ENCODE data around the gene NUP43. TPM values are rescaled to one million over a fixed set of nuclear protein-coding genes. Genes with fewer than 3 reads are reported as not detected.
A peak's percentile ranks its signal among the peaks of the same experiment; 100 is the strongest.
"Not testable (repeated sequence)": the region's sequence is repeated elsewhere in the genome, so short reads cannot be mapped to it uniquely, and the experiment has no call there.

Gene NUP43
- total RNA-seq, 1 donor from 2014 or later, result 29.3 TPM

DNA sequence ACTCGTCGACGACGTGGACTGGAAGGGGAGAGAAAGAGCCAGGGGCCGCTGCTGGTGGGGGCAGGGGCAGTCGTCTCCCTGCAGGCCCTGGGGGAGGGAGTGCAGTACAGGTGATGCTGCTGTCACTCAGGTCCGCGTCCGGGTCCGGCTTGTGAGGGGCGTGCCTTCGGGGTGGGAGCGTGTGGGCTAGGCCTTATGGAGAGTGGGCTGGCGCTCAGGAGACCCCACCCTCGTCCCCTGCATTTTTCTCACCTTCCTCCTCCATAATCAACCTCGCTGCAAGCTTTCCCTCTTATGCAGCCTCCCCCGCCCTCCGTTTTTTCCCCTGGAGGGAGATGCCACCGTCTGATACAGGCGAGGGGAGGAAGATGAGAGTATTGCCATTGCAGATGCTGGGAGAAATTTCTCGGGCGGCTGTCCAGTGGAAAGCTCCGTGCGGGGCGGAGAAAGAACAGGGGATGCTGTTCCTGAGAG, 3.8 kb upstream of the NUP43 start:
- ATAC-seq (ENCODE audit: poor library complexity), result peak; percentile 16
- intact Hi-C loops (cut with DNase I), result no loop called here
- DNase-seq, result peak; percentile 61

DNA sequence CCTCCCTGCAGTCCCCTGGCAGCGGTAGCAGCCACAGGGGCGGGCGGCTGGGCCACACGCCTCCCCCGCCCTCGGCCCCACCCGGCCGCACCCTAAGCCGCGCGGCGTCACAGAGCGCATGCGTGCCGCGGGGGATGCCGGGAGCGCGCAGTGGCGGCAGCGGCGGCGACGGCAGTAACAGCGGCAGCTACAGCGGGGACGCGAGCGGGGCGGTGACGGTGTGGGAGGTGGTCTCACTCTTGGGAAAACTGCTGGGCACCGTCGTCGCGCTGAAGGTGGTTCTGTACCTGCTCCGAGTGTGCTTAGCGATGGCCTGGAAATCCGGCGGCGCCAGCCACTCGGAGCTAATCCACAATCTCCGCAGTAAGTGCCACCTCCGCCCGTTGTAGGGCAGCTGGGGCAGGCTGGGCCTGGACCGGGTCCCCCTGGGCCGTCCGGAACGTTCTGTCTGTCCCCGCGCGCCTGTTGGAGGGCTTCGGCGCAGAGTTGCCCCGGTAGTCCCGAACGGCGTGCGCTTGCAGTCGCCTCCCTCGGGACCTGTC, 3.3 kb upstream of the NUP43 start, which contains the start of gene PCMT1:
PCMT1 (plus strand) TSS at position 148 of the 542 bp plus-strand sequence; CDS start at position 309, 161 bp downstream.
- intact Hi-C loops (cut with DNase I), result no loop called here
- DNase-seq, result peak; percentile 96

DNA sequence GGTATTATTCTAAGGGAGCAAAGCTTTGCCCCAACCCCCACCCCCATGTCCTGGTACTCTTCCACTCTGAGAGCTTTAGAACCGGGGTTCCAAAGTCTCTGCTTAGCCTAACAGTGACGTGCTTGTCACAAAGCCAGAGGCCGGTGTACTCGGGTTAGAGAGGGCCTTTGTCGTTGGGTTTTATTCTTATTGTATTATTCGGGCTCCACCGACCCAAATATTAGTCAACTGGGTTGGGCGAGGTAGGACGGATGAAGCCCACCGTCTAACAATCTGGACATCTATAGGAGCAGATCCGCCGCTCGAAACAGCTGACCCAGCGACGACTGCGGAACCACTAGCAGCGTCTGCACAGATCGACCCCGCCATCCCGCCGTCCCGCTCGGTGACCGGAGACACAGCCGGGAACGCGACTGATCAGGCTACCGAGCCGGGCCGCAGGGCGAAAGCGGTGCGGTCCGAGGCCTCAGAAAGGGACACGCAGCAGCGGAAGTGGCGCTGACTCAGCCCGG, 2.8 kb upstream of the NUP43 start:
- DNase-seq; intact Hi-C loops (cut with DNase I): not testable (repeated sequence)
- peak; percentile 28 for ATAC-seq (ENCODE audit: poor library complexity)

More for the DNA sequence above, 3.3 kb upstream of the NUP43 start, which contains the start of gene PCMT1:
- peak; percentile 98 for ATAC-seq (ENCODE audit: poor library complexity)

DNA sequence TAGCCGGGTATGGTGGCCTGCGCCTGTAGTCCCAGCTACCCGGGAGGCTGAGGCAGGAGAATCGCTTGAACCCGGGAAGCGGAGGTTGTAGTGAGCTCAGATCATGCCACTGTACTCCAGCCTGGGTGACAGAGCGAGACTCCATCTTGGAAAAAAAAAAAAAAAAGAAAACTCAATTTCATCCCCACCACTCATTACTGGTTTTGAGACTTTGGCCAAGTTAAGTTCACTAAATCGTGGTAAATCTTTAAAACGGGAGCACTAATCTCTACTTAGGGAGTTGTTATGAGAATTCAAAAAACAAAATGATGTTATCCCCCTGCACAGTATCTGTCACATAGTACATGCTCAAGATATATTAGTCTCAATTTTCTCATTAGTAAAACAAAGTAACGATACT, 1.1 kb downstream of the NUP43 start:
- ATAC-seq (ENCODE audit: poor library complexity); intact Hi-C loops (cut with DNase I); DNase-seq: not testable (repeated sequence)

DNA sequence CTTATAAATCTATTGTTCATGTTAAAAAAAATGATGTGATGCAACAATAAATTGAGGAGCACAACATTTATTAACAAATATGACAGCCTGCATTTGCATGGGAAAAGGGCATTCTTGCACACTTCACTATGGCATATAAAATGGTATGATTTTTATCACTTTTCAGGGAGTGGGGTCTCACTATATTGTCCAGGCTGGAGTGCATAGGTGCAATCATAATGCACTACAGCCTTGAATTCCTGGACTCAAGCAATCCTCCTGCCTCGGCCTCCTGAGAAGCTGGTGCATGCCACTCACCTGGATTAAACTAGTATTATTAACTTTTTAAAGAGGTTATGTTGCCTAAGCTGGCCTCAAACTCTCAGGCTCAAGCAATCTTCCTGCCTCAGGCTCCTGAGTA, 11.4 kb downstream of the NUP43 start:
- intact Hi-C loops (cut with DNase I), result no loop called here
- no peak for ATAC-seq (ENCODE audit: poor library complexity)
- no peak for DNase-seq

DNA sequence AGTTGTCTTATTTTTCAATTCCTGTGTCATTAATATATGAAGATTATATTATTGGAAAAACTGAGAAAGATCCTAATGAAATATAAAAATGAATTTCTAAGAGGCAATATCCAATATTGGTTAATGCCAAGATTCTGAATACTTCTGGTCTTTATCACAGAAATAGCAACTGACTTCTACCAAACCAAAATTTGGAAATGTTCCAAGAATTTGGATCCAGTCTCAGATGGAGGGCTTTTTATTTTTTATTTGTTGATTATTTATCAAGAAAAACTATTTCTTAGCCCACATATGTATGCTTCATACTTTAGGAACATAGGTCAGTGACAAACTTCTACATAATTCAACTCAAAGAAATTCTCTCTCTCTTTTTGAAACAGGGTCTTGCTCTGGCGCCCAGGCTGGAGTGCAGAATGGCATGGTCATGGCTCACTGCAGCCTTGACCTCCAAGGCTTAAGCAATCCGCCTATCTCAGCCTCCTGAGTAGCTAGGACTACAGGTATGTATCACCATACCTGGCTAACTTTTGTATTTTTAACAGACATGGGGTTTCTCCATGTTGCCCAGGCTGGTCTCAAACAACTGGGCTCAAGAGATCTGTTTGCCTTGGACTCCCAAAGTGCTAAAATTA, 13.1 kb downstream of the NUP43 start:
- intact Hi-C loops (cut with DNase I), result no loop called here
- ATAC-seq (ENCODE audit: poor library complexity) (no peak), DNase-seq (no peak)

DNA sequence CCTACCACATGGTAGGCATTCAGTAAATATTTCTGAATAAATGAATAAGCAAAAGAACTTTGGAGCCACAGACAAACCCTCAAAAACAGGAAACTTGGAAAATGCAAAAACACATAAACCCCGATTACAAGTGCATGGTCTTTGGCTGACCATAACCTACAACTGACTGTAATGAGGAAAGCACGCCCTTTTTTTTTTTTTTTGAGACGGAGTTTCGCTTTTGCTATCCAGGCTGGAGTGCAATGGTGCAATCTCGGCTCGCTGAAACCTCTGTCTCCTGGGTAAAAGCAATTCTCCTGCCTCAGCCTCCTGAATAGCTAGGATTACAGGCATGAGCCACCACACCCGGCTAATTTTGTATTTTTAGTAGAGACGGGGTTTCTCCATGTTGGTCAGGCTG, 16.5 kb downstream of the NUP43 start:
- no peak for ATAC-seq (ENCODE audit: poor library complexity)
- DNase-seq, result no peak
- intact Hi-C loops (cut with DNase I), result loop anchor here (10.0 kb wide), 1 partner anchor 195 kb away; the partner anchor contains the start of gene RAET1G

DNA sequence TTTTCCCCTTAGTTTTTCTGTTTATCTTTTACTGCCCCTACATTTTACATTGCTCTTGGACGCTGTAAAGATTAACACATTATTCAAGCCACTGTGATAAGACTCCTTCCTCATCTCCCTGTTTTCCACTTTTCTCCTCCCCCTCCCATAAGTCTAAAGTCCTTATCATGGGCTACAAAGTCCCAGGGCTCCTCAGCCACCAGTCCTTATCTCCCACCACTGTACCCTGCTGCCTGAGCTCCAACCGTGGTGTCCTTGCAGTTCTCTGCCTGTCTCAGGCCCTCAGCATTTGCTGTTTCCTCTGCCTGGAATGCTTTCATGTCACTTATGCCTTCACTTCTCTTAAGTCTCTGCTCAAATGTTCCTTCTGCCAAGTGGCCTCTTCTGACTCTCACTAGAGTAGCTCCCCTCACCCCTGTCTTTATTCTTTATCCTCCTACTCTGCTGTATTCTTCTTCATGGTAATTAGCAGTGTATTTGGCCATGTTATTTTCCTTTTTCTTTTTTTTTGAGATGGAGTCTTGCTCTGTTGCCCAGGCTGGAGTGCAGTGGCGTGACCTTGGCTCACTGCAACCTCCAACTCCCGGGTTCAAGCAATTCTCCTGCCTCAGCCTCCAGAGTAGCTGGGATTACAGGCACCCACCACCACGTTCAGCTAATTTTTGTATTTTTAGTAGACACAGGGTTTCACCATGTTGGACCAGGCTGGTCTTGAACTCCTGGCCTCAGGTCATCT, 17.7 kb downstream of the NUP43 start:
- intact Hi-C loops (cut with DNase I), result loop anchor here (10.0 kb wide), 1 partner anchor 196 kb away; the partner anchor contains the start of gene RAET1G
- no peak for DNase-seq
- no peak for ATAC-seq (ENCODE audit: poor library complexity)

DNA sequence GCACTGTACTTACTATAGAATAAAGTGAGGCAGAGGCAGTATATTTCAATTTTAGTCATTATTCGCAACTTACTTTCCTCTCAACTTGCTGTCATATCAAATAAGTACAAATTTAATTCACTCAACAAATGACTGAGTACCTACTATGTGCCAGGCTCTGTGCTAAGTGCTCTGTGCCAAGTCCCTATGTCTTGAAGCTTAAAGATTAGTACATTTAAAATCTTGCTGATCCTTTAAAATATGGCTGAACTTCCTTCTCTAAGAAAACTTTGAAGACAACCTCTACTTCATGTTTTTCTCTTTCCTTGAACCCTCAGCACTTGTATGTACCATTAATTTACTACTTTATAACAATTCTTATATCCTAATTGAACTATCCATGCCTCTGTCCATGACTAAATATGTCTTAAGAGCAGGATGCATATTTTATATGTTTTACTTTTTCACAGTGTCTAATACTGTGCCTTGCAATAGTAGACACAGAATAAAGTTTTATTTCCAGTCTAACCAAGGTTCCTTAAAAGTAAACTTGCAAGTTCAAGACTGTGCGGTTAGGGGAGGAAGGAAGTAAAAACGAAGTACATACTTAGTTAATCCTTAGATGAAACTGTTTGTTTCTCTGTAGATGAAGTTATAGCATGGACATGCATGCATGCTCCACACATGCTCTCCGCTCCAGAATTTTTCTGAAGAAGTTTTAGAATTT, 18.4 kb downstream of the NUP43 start:
- intact Hi-C loops (cut with DNase I), result loop anchor here (10.0 kb wide), 1 partner anchor 197 kb away; the partner anchor contains the start of gene RAET1G
- no peak for DNase-seq

DNA sequence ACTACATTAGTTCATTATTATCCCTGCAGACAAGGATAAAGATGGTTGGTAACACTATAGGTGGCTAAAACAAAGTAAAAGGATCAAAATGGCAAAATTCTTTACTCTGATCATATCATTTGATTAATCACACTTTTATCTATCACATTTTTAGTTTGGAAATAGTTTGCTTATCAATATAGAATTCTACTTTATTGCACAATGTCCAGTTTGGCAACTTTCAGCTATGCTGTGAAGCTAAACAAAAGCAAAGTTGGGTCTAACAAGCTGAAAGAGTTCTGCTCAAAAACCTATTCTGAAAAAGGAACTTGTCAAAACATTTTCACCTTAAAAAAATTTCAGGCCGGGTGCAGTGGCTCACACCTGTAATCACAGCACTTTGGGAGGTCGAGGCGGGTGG, 20.5 kb downstream of the NUP43 start:
- no peak for DNase-seq
- intact Hi-C loops (cut with DNase I), result loop anchor here (10.0 kb wide), 1 partner anchor 199 kb away; the partner anchor contains the start of gene RAET1G
- no peak for ATAC-seq (ENCODE audit: poor library complexity)

More for the DNA sequence above, 18.4 kb downstream of the NUP43 start:
- peak; percentile 36 for ATAC-seq (ENCODE audit: poor library complexity)

DNA sequence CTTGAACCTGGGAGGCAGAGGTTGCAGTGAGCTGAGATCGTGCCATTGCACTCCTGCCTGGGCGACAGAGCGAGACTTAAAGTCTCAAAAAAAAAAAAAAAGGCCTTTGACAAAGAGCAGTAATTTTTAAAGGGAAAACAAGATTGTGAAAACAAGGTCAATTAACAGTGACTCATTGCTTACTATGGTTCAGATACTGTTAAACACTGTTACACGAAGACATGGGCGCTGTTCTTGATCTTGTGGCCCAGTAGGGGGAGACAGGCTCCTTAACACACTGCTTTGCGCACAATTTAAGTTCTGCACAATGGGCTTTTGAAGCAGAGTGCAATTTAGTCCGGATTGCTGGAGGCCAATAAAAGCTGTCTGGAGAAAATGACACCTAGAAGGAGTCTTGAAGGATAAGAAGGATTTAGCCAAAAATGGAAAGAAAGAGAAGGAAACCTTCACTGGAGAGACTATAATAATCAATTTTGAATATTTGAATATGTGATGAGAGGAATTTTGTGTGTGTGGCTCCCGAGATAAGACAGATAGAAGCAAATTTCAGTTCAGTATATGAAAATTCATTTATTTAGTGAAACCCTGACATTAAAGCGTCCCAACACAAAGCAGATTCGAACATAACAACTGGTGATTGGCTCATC, 22.4 kb downstream of the NUP43 start:
- peak; percentile 86 for ATAC-seq (ENCODE audit: poor library complexity)
- no peak for DNase-seq
- intact Hi-C loops (cut with DNase I), result loop anchor here (10.0 kb wide), 1 partner anchor 201 kb away; the partner anchor contains the start of gene RAET1G

DNA sequence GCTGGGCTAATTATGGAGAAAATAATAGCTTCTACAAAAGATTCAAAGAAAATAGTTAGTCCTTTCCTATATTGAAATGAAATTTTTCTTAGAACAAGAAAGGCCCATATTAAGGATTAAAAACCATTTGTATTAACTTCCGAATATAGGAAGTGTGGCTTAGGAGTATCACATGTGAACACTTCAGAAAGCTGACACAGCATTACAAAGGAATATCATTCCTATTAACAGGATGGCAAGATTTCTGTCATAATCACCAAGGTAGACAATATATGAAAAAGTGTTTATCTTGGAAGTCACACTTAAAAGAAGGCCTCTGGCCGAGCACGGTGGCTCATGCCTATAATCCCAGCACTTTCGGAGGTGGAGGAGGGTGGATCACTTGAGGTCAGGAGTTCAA, 23.1 kb downstream of the NUP43 start:
- intact Hi-C loops (cut with DNase I), result loop anchor here (10.0 kb wide), 1 partner anchor 202 kb away; the partner anchor contains the start of gene RAET1G
- ATAC-seq (ENCODE audit: poor library complexity), result no peak
- no peak for DNase-seq

DNA sequence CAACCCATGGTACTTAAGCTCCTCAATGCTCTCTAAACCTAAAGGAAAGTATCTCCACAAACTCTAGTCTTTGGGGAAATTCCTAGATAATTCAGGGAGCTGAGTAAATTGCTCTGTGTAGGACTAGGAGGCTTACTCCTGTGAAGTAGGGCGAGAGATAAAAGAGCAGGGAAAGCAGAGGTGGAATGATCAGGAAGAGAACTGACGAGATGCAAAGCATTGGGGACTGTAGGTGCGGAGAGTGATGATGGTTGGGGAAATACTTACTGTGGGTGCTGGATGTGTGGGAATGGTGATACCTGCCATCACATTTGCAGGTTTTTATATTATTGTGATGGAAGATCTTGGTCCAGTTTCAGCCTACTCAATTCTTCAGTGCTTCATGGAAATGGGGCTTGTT, 26.8 kb downstream of the NUP43 start:
- DNase-seq (no peak), ATAC-seq (ENCODE audit: poor library complexity) (no peak)
- intact Hi-C loops (cut with DNase I), result no loop called here

DNA sequence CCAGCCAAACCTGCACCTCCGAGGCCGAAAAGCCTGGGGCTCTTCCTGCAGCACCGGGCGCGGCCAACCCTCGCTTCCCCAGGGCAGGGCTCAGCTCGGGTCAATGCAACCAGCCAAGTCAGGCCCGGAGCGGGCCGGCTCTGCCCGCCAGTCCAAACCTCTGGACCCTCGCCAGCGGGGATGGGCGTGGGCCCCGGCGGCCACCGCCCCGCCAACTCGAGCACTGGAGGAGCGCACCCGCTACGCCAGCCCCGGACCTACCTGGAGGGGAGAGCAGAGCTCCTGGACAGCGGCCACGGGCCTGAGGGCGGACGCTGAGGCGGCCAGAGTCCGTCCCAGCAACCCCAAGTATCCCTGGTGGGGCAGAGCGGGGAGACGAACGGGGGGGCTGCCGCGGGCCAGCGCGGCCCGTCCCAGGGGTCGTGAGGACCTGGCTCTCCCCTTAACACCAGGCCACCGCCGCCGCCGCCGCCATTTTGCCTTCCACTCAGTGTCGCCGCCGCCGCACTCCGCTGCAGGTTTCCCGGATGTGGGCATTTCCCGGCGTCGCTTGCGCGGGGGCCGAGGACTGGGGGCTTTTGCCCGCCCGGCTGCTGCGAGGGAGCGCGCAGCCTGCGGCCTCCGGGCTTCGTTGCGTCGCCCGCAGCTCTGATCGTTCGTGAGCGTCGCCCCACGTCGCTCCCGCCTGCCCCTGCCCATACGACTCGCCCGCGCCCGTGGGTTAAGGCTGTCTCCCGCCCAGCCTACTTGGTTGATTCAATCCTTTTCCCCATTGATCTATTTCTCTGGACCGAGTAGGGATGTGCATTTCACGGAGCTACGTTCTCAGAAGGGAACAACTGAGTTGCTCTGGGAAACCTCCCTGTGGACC, 28.5 kb downstream of the NUP43 start, which contains the start of gene LATS1:
LATS1 (minus strand) TSS at position 514 of the 871 bp plus-strand sequence. CDS start 15,975 bp downstream, outside the sequence.
- DNase-seq, result peak; percentile 95
- intact Hi-C loops (cut with DNase I), result no loop called here
- ATAC-seq (ENCODE audit: poor library complexity), result peak; percentile 95

DNA sequence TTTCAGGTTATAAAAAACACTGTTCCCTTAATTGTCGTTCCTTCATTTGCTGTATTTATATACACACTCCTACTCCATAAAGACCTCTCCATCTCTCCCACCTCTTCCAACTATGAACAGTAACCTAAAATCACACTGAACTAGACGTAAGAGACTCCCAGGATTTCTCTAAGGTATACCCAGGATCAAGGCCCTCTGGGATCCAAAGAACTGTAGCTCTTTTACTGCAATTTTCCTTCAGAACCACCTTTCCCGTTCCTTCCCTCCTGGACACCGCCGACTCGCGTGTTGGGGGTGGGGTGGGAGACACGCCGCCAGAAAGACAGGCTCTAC, 29.1 kb downstream of the NUP43 start:
- ATAC-seq (ENCODE audit: poor library complexity) (no peak), DNase-seq (no peak)
- intact Hi-C loops (cut with DNase I), result no loop called here

DNA sequence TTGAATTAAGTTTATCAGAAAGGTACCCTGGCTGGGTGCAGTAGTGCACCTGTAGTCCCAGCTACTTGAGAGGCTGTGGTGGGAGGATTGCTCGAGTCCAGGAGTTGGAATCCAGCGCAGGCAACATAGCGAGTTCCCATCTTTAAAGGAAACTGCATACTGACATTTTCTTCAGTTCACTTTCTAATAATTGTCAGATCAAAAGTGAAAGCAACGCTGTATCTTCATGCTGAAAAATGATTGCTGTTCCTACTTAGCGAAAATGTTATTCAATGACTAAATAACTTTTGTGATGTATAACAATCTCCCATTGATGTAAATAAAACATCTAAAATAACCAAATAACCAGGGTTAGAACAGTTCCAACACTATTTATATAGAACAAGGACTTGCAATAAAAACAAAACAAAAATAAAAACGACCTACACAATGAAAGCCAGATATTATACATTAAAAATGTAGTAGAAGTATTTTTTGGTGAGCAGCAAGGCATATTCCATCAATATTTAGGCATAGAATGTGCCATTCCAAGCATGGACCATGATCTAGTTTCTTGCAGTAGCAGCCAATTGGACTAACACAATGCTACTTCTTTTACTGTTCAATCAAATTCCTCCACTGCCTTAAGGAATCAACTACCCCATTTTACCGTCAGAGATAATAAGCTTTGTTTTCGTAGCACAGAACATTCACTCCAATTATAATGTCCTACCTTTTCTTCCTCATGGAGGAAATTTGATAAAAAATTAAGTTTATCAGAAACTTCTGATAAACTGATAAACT, 30.0 kb downstream of the NUP43 start:
- intact Hi-C loops (cut with DNase I), result no loop called here
- DNase-seq (no peak), ATAC-seq (ENCODE audit: poor library complexity) (no peak)
